Ascending aorta (tissue), 2 donors: ENCODE measurements around the gene NOP53. TPM values are rescaled to one million over a fixed set of nuclear protein-coding genes. Genes with fewer than 3 reads are reported as not detected.
"Not testable (repeated sequence)": the region's sequence is repeated elsewhere in the genome, so short reads cannot be mapped to it uniquely, and the experiment has no call there.

Source experiments
- DNase-seq, 2 donors: peaks; one replicate each; pipeline ENCODE4 v3.0.0-alpha.2; 2019; ENCODE audit warnings: low spot score in 2 of 2
- H3K27ac ChIP-seq, 2 donors: fragments of 200-600 bp; sonication (generic); one replicate each; pipeline ENCODE4 v1.5.1; 2016 to 2017; ENCODE audit warnings: mild to moderate bottlenecking in 1 of 2
- H3K27me3 ChIP-seq: fragments of 200-600 bp; sonication (generic); one replicate; pipeline ENCODE4 v1.5.1; 2017
- H3K36me3 ChIP-seq, 2 donors: fragments of 200-600 bp; sonication (generic); one replicate each; pipeline ENCODE4 v1.5.1; 2016
- H3K4me1 ChIP-seq, 2 donors: fragments of 200-600 bp; sonication (generic); one replicate each; pipeline ENCODE4 v1.5.1; 2016 to 2017; ENCODE audit warnings: mild to moderate bottlenecking in 1 of 2
- H3K4me3 ChIP-seq, 2 donors: fragments of 200-600 bp; sonication (generic); one replicate each; pipeline ENCODE4 v1.5.1; 2016 to 2017; ENCODE audit warnings: mild to moderate bottlenecking in 1 of 2
- H3K9me3 ChIP-seq, 2 donors: fragments of 200-600 bp; sonication (generic); one replicate each; pipeline ENCODE4 v1.5.1; 2016
- CTCF ChIP-seq, 3 experiments: fragments of 200-600 bp in 2 of 3; fragments of 450-650 bp in 1 of 3; sonication (generic) in 2 of 3; IDR thresholded peaks; one replicate each; pipeline ENCODE4 v1.5.1; 2016 to 2019; ENCODE audit warnings: antibody characterized with exemption in 3 of 3, mild to moderate bottlenecking in 1 of 3, moderate library complexity in 1 of 3
- intact Hi-C: fragments of 100-400 bp; cut with DNase I; formaldehyde crosslinking; loops from one replicate; pipeline ENCODE4 v1.15.1; 2023
- total RNA-seq: library from RNA; depleted of rRNA; stranded (reverse); fragments of >200 nt; gene quantifications from one replicate; pipeline ENCODE4 v1.1.0, GENCODE V29; 2016

NOP53 gene
- total RNA-seq, 1 donor from 2014 or later: 385 TPM

- no peak for TF ChIP-seq CTCF (IDR thresholded peaks at IDR 0.05)
- Histone ChIP-seq H3K4me1 (peaks cover 18 to 30% of the 10 kb centered on the region in 2 donors), H3K4me3 (peak overlapping the region; percentile 81 to 94), H3K9me3 (no peaks in the 10 kb centered on the region), H3K36me3 (peaks cover 38 to 44% of the 10 kb centered on the region in 2 donors), H3K27ac (peak overlapping the region; percentile 97 to 98), H3K27me3 (no peaks in the 10 kb centered on the region)
- no peak for DNase-seq
- intact Hi-C loops: no loop called here
Measured at GRCh38 chr19:47780215-47780551, 34.8 kb downstream of the NOP53 start.

- Histone ChIP-seq H3K36me3 (peaks cover 47 to 54% of the 10 kb centered on the region in 2 donors), H3K9me3 (no peaks in the 10 kb centered on the region), H3K27me3 (no peaks in the 10 kb centered on the region), H3K27ac (peak overlapping the region; percentile 64 to 97), H3K4me1 (peaks cover 18 to 31% of the 10 kb centered on the region in 2 donors), H3K4me3 (peak overlapping the region in 1 of 2 donors; percentile 94)
- intact Hi-C loops: no loop called here
- DNase-seq: peak in 1 of 2 donors; percentile 72
- TF ChIP-seq CTCF (IDR thresholded peaks at IDR 0.05): no peak
Measured at GRCh38 chr19:47781590-47782262, 36.4 kb downstream of the NOP53 start.

- peaks cover 39 to 55% of the 10 kb centered on the region in 2 donors for H3K36me3 ChIP-seq
- intact Hi-C loops: no loop called here
- H3K27ac ChIP-seq: no peak overlapping the region
- H3K4me1 ChIP-seq: peaks cover 6 to 24% of the 10 kb centered on the region in 2 donors
- H3K9me3 ChIP-seq: no peaks in the 10 kb centered on the region
- DNase-seq: no peak
- no peaks in the 10 kb centered on the region for H3K27me3 ChIP-seq
- no peak overlapping the region for H3K4me3 ChIP-seq
- TF ChIP-seq CTCF (IDR thresholded peaks at IDR 0.05): no peak
Measured at GRCh38 chr19:47786566-47786965, 41.2 kb downstream of the NOP53 start.

GRCh38 chr19:47787307-47787706 lies 42.0 kb downstream of the NOP53 start:
- H3K27me3 ChIP-seq, H3K4me3 ChIP-seq, H3K27ac ChIP-seq, DNase-seq, intact Hi-C loops, H3K9me3 ChIP-seq: not testable (repeated sequence)
- Histone ChIP-seq H3K4me1 (peaks cover 3 to 19% of the 10 kb centered on the region in 2 donors), H3K36me3 (peaks cover 36 to 49% of the 10 kb centered on the region in 2 donors)

DNA sequence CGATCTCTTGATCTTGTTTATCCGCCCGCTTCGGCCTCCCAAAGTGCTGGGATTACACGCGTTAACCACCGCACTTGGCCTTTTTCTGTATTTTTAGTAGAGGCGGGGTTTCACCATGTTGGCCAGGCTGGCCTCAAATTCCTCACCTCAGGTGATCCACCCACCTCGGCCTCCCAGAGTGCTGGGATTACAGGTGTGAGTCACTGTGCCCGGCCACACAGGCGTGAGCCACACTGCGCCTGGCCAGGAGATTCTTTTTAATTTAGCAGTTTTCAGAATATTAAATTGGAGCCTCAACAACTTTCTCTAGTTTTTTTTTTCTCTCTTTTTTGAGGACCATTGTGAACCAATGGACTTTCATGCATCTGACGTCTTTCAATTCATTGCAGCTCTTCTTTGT lies 44.5 kb downstream of the NOP53 start:
- H3K4me3 ChIP-seq, H3K27ac ChIP-seq, H3K27me3 ChIP-seq, DNase-seq, H3K9me3 ChIP-seq: not testable (repeated sequence)
- intact Hi-C loops: loop anchor here (2.0 kb wide), 1 partner anchor 77 kb away; the partner anchor contains the start of gene EHD2
- H3K4me1 ChIP-seq: peaks cover 3 to 14% of the 10 kb centered on the region in 2 donors
- H3K36me3 ChIP-seq: peaks cover 13 to 24% of the 10 kb centered on the region in 2 donors

- Histone ChIP-seq H3K9me3 (peaks cover 0 to 4% of the 10 kb centered on the region in 2 donors), H3K4me1 (peaks cover 3 to 14% of the 10 kb centered on the region in 2 donors), H3K36me3 (peaks cover 7 to 18% of the 10 kb centered on the region in 2 donors), H3K27me3 (no peaks in the 10 kb centered on the region), H3K27ac (no peak overlapping the region), H3K4me3 (no peak overlapping the region)
- TF ChIP-seq CTCF (IDR thresholded peaks at IDR 0.05): peak; percentile 72 to 90 (median 90)
- DNase-seq: peak in 1 of 2 donors; percentile 89
- intact Hi-C loops: no loop called here
Measured at GRCh38 chr19:47790398-47790814, 45.1 kb downstream of the NOP53 start.
